HG03575 (cell line): ENCODE data around the gene DTD2.

Source experiments
- ATAC-seq: cut with Tn5 transposase; IDR thresholded peaks from one replicate; pipeline ENCODE4 v1.9.1; 2021; ENCODE audit not compliant: unreplicated experiment, insufficient number of reproducible peaks, low FRiP score; ENCODE audit errors: extremely low read depth

Gene DTD2

DNA sequence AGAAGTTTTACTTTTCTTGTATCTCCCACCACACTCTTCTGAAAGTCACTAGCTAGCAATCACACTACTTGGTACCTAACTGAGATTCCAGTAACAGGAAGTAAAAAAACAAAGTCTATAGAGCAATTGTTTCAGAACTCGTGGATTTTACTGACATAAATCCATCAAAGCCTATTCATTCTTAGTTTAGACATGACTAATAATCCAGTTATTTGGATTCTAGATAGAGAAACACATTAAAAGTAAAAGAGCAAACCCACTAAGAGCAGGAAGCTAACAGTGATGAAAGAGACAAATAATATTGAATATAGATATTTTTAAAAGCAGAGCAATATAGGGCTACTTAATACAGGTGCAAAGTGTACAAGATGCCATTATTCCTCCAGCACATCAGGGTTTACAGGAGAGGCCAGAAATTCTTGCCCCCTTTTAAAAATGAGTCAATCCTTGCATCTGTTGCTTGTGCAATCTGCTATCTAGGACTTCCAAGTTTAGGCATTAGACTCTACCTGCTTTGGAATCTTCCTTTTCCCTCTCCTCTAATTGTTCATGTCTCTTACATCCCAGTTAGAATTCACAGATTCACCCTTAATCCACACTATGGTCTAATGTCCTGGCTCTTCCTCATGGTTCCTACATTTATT, 43.0 kb downstream of the DTD2 start:
- no peak for ATAC-seq

GRCh38 chr14:31411218-31411727, 46.0 kb downstream of the DTD2 start:
- ATAC-seq: no peak

DNA sequence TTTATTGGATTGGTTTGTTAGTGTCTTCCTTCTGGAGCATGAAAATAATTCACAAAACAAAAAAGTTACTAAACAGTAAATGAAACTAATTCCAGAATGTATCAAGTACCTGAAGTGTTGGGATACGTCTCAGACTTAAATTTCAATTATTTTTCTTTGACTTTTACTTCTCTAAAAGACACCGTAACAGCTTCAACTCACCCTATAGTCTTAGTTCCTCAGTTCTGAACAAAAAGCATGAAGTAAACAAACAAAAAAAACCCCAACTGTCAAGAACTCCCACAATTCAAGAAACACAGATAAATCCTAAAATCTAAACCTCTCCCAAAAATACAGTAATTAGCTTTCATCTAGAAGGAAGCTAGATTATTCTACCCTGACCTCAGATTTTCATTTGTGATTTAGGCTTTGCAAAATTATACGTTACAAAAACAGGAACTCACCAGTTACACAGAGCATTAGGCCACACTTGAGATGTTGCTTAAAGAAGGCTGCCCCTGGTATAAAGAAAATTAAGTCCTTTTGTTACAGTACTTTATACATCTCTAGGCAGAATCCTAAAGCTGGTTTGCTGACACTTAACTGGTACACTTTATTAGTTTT, 47.2 kb downstream of the DTD2 start:
- ATAC-seq: no peak

- ATAC-seq: no peak
Measured at GRCh38 chr14:31408421-31408820, 48.9 kb downstream of the DTD2 start.

DNA sequence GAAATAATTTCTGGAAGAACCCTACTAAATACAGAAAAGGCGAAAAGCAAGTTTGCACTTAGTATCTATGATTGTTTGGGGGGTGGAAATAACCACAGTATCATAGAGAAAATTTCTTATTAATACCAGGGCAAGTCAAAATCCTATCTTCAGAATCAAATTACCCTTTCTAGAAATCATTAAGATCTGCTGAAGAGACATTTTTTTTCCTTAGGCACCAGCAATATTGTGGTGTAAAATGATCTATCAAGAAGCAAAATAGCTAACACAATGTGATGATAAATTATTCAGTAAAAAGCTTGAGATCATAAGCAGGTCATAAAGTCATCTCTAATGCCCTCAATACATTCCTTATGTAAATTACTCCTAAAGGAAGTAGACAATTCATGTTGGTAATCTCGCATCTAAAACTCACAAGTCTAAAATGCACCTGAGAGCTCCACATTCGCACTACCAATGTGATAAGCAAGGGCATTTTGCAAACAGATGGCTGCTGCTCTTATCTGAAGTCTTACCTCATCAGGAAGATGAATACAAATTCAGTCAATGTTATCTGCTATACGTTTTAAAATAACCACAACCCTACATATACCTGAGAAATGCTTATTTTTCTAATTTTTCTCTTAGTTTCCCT, 51.6 kb downstream of the DTD2 start:
- ATAC-seq: no peak

- no peak for ATAC-seq
Measured at GRCh38 chr14:31405106-31405505, 52.2 kb downstream of the DTD2 start.

DNA sequence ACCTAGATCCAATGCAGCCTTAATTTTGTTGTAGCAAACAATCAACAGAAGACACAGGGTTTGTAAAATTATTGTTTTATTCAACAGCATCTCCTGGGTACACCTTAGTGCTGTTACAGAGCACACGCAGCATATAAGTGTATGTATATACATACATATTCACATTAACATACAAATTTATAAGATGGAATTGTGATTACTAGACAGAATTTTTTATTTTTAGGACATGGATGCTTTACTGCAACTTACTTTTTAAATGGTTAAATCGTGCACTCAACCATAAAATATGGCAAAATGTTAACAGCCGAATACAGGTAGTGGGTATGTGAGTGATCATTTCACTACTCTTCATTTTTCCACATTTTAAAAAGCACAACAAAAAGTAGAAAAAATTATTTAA, 53.6 kb downstream of the DTD2 start:
- ATAC-seq: no peak

DNA sequence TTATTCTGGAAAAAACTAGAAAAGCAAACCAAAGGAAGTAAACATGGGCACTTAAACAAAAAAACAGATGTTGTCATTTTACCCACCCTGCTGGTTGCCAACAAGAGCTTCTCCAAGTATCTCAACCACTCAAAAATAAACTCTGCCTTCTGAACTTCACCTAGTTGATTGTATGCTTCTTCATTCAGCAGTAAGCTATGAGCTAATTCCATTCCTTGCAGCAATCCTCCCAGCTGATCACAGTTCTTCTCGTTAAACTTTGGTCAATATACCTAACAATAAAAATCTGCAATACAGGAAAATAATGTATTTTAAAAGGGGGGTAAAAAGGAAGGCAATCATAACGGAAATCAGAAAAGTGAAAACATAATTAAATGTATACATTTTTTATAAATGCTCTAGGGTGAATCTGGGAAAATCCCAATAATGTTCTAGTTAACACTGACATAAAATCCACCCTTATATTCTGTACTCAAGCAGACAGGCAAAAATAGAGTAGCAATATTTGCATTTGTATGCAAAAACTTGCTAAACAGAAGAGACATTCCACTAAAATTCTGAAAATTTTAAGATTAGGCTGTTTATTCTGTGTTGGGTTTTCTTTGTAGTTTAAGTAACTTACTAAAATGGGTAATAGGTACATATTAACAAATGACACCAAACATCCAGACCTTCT, 54.4 kb downstream of the DTD2 start:
- ATAC-seq: no peak

DNA sequence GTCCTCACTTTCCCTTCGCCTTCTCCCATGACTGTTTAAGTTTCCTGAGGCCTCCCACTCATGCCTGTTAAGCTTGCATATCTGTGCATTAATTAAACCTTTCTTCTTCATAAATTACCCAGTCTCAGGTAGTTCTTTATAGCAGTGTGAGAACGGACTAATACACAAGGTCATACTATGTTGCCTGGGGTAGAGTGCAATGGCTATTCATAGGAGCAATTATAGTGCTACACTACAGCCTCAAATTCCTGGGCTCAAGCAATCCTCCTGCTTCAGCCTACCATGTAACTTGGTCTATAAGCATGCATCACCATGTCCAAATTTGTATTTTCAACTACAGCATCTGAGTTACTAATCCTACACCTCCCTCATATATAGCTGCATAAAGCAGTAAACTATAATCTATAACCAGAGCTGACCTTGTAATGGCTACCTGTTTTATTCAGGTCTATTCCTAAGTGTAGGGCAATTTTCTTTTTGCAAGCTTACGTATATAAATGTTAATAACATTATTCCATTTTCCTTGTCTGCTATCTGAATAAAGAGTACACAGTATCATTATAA, 55.9 kb downstream of the DTD2 start:
- no peak for ATAC-seq

- ATAC-seq: no peak
Measured at GRCh38 chr14:31400031-31400638, 57.2 kb downstream of the DTD2 start.
